Smooth muscle cell (in vitro differentiated cells): ENCODE measurements around the gene LRP1. TPM values are rescaled to one million over a fixed set of nuclear protein-coding genes. Genes with fewer than 3 reads are reported as not detected.

ENCODE experiments used
- DNase-seq: peaks from one replicate; lab custom pipeline; 2025; ENCODE audit not compliant: unreplicated experiment; lab: John Stamatoyannopoulos, UW
- H2AFZ ChIP-seq: fragments of 200-600 bp; sonication (generic); 2 replicates; pipeline ENCODE4 v1.6.0; 2016; ENCODE audit warnings: antibody characterized with exemption, low read depth, mild to moderate bottlenecking
- H3F3A ChIP-seq: fragments of 200-600 bp; sonication (generic); 2 replicates; pipeline ENCODE4 v1.6.0; 2017; ENCODE audit warnings: antibody characterized with exemption, low read depth
- H3K27ac ChIP-seq: fragments of 200-600 bp; sonication (generic); 2 replicates; pipeline ENCODE4 v1.5.1; 2016; ENCODE audit warnings: low read depth, mild to moderate bottlenecking
- H3K27me3 ChIP-seq: fragments of 200-600 bp; sonication (generic); 2 replicates; pipeline ENCODE4 v1.6.1; 2016; ENCODE audit warnings: low read depth, mild to moderate bottlenecking
- H3K36me3 ChIP-seq: fragments of 200-600 bp; sonication (generic); 2 replicates; pipeline ENCODE4 v1.5.1; 2016; ENCODE audit warnings: low read depth
- H3K4me1 ChIP-seq: fragments of 200-600 bp; sonication (generic); 2 replicates; pipeline ENCODE4 v1.5.1; 2016; ENCODE audit warnings: low read depth
- H3K4me2 ChIP-seq: fragments of 200-600 bp; sonication (generic); 2 replicates; pipeline ENCODE4 v1.6.0; 2016; ENCODE audit warnings: mild to moderate bottlenecking
- H3K4me3 ChIP-seq: fragments of 200-600 bp; sonication (generic); 2 replicates; pipeline ENCODE4 v1.5.1; 2016; ENCODE audit warnings: mild to moderate bottlenecking
- H3K79me2 ChIP-seq: fragments of 200-600 bp; sonication (generic); 2 replicates; pipeline ENCODE4 v1.6.0; 2016; ENCODE audit warnings: low read depth, mild to moderate bottlenecking
- H3K9ac ChIP-seq: fragments of 200-600 bp; sonication (generic); 2 replicates; pipeline ENCODE4 v1.6.0; 2016; ENCODE audit warnings: low read depth
- H3K9me3 ChIP-seq: fragments of 200-600 bp; sonication (generic); replicated peaks from 2 replicates; pipeline ENCODE4 v1.5.1; 2016; ENCODE audit warnings: low read depth
- H4K20me1 ChIP-seq: fragments of 200-600 bp; sonication (generic); 2 replicates; pipeline ENCODE4 v1.6.0; 2016; ENCODE audit warnings: low read depth
- CTCF ChIP-seq: fragments of 200-600 bp; sonication (generic); IDR thresholded peaks from 2 replicates; pipeline ENCODE4 v1.5.1; 2017; ENCODE audit warnings: borderline replicate concordance, mild to moderate bottlenecking, antibody characterized with exemption; ENCODE audit not compliant: insufficient read depth, poor library complexity, severe bottlenecking
- WGBS: methylation state at CpG from one replicate; pipeline ENCODE4 v1.1.7; 2016; ENCODE audit warnings: low lambda C conversion rate; 5-methylcytosine and 5-hydroxymethylcytosine counted together
- polyA plus RNA-seq: library from polyadenylated mRNA; unstranded; fragments of >200 nt; fragmentation: Nextera tagmentation; extraction: Ambion mirVana; gene quantifications from 2 replicates; pipeline ENCODE4 v1.2.1, GENCODE V29; 2016
- total RNA-seq: library from RNA; depleted of rRNA; stranded (reverse); fragments of >200 nt; gene quantifications from 2 replicates; pipeline ENCODE4 v1.2.3, GENCODE V29; 2014

LRP1 gene
- total and polyA plus RNA-seq, 2 experiments from 2014 or later = 75.3 to 95.4 TPM

- no peaks in the 10 kb centered on the region for H3K36me3 ChIP-seq
- H3F3A ChIP-seq = peaks cover 22% of the 10 kb centered on the region
- H3K4me2 ChIP-seq = no peak overlapping the region
- no peak overlapping the region for H3K9ac ChIP-seq
- no peak overlapping the region for H3K4me3 ChIP-seq
- no peak overlapping the region for H2AFZ ChIP-seq
- peaks cover 10% of the 10 kb centered on the region for H3K27me3 ChIP-seq
- 93% methylated on average over 11 of the region's 15 CpGs for WGBS
- no peak for DNase-seq
- H3K4me1 ChIP-seq = no peaks in the 10 kb centered on the region
- no peaks in the 10 kb centered on the region for H3K9me3 ChIP-seq
- TF ChIP-seq CTCF = no peak
- peaks cover 74% of the 10 kb centered on the region for H4K20me1 ChIP-seq
- H3K79me2 ChIP-seq = no peaks in the 10 kb centered on the region
- H3K27ac ChIP-seq = no peak overlapping the region
These were observed 82.2 kb downstream of the LRP1 start for GRCh38 chr12:57210461-57210860.

GRCh38 chr12:57210926-57211692, 82.8 kb downstream of the LRP1 start:
- H4K20me1 ChIP-seq = peaks cover 74% of the 10 kb centered on the region
- no peak overlapping the region for H3K9ac ChIP-seq
- TF ChIP-seq CTCF = no peak
- no peak for DNase-seq
- H3K27me3 ChIP-seq = peaks cover 16% of the 10 kb centered on the region
- peaks cover 22% of the 10 kb centered on the region for H3F3A ChIP-seq
- no peaks in the 10 kb centered on the region for H3K79me2 ChIP-seq
- H3K4me1 ChIP-seq = no peaks in the 10 kb centered on the region
- H3K27ac ChIP-seq = no peak overlapping the region
- H3K9me3 ChIP-seq = no peaks in the 10 kb centered on the region
- H3K4me2 ChIP-seq = no peak overlapping the region
- WGBS = 95% methylated on average over 16 of the region's 16 CpGs
- no peak overlapping the region for H2AFZ ChIP-seq
- no peaks in the 10 kb centered on the region for H3K36me3 ChIP-seq
- H3K4me3 ChIP-seq = no peak overlapping the region

- Histone ChIP-seq H3K27me3 (peaks cover 22% of the 10 kb centered on the region), H3K9ac (no peak overlapping the region), H3K79me2 (no peaks in the 10 kb centered on the region), H3F3A (peaks cover 22% of the 10 kb centered on the region), H3K4me2 (no peak overlapping the region), H3K9me3 (no peaks in the 10 kb centered on the region), H3K36me3 (no peaks in the 10 kb centered on the region), H3K27ac (peak overlapping the region; percentile 11), H3K4me3 (no peak overlapping the region), H4K20me1 (peaks cover 69% of the 10 kb centered on the region), H2AFZ (no peak overlapping the region), H3K4me1 (peaks cover 6% of the 10 kb centered on the region)
- WGBS = 82% methylated on average over 26 of the region's 27 CpGs
- TF ChIP-seq CTCF = no peak
- DNase-seq = no peak
These were observed 83.8 kb downstream of the LRP1 start for GRCh38 chr12:57211791-57212700.
